Measurements from ENCODE around the gene CDH13. TPM values are rescaled to one million over a fixed set of nuclear protein-coding genes. Genes with fewer than 3 reads are reported as not detected.

Gene CDH13
- total RNA-seq, 2 experiments from 2014 or later, result not detected

- Mint-ChIP-seq H3K27me3 (peaks cover 18% of the 10 kb centered on the region), H3K4me1 (no peaks in the 10 kb centered on the region), H3K27ac (no peak overlapping the region), H3K4me3 (no peak overlapping the region), H3K36me3 (ENCODE audit: low read depth) (no peaks in the 10 kb centered on the region), H3K9me3 (ENCODE audit: low read depth) (no peaks in the 10 kb centered on the region)
- CTCF ChIA-PET, result interaction anchor here (1.2 kb wide), 1 partner anchor 10 kb away, joined by 5 read pairs; no protein-coding TSS in a partner anchor
- intact Hi-C loops (cut with DNase I, micrococcal nuclease), result no loop called here
- no peak for DNase-seq
- POLR2A ChIA-PET, result no interaction called here
- ATAC-seq, result no peak
These were observed 124.3 kb downstream of the CDH13 start for GRCh38 chr16:82751020-82751419.

- CTCF ChIA-PET, result interaction anchor here (0.9 kb wide), 1 partner anchor 18 kb away, joined by 4 read pairs; no protein-coding TSS in a partner anchor
- DNase-seq, result no peak
- no peaks in the 10 kb centered on the region for H3K36me3 Mint-ChIP-seq (ENCODE audit: low read depth)
- H3K4me1 Mint-ChIP-seq, result no peaks in the 10 kb centered on the region
- no peak for ATAC-seq
- intact Hi-C loops (cut with DNase I, micrococcal nuclease), result no loop called here
- H3K9me3 Mint-ChIP-seq (ENCODE audit: low read depth), result no peaks in the 10 kb centered on the region
- no peak overlapping the region for H3K4me3 Mint-ChIP-seq
- H3K27ac Mint-ChIP-seq, result no peak overlapping the region
- POLR2A ChIA-PET, result interaction anchor here (0.5 kb wide), 1 partner anchor 13 kb away, joined by 3 read pairs; no protein-coding TSS in a partner anchor
- H3K27me3 Mint-ChIP-seq, result peaks cover 18% of the 10 kb centered on the region
These were observed 125.4 kb downstream of the CDH13 start for GRCh38 chr16:82752172-82752571.

- ChIA-PET POLR2A (no interaction called here), CTCF (interaction anchor here (0.7 kb wide), 1 partner anchor 388 kb away, joined by 3 read pairs; no protein-coding TSS in a partner anchor)
- intact Hi-C loops (cut with DNase I, micrococcal nuclease), result no loop called here
- no peaks in the 10 kb centered on the region for H3K4me1 Mint-ChIP-seq
- no peak overlapping the region for H3K27ac Mint-ChIP-seq
- H3K36me3 Mint-ChIP-seq (ENCODE audit: low read depth), result no peaks in the 10 kb centered on the region
- no peak overlapping the region for H3K4me3 Mint-ChIP-seq
- DNase-seq (no peak), ATAC-seq (no peak)
- peaks cover 18% of the 10 kb centered on the region for H3K27me3 Mint-ChIP-seq
- H3K9me3 Mint-ChIP-seq (ENCODE audit: low read depth), result no peaks in the 10 kb centered on the region
These were observed 127.1 kb downstream of the CDH13 start for GRCh38 chr16:82753821-82754220.

- Mint-ChIP-seq H3K36me3 (ENCODE audit: low read depth) (no peaks in the 10 kb centered on the region), H3K4me1 (no peaks in the 10 kb centered on the region), H3K27ac (no peak overlapping the region), H3K27me3 (peaks cover 14% of the 10 kb centered on the region), H3K4me3 (no peak overlapping the region), H3K9me3 (ENCODE audit: low read depth) (no peaks in the 10 kb centered on the region)
- ATAC-seq, result no peak
- intact Hi-C loops (cut with DNase I, micrococcal nuclease), result no loop called here
- POLR2A ChIA-PET, result no interaction called here
- CTCF ChIA-PET, result interaction anchor here (0.7 to 1.2 kb wide), 2 partner anchors 25 to 387 kb away, joined by 3 to 4 read pairs; no protein-coding TSS in a partner anchor
- DNase-seq, result no peak
These were observed 128.1 kb downstream of the CDH13 start for GRCh38 chr16:82754716-82755513.

- Mint-ChIP-seq H3K36me3 (ENCODE audit: low read depth) (no peaks in the 10 kb centered on the region), H3K27ac (no peak overlapping the region), H3K9me3 (ENCODE audit: low read depth) (no peaks in the 10 kb centered on the region), H3K27me3 (peaks cover 16% of the 10 kb centered on the region), H3K4me1 (peaks cover 2% of the 10 kb centered on the region), H3K4me3 (no peak overlapping the region)
- ATAC-seq (no peak), DNase-seq (no peak)
- CTCF ChIA-PET, result interaction anchor here (0.7 to 1.2 kb wide), 2 partner anchors 26 to 469 kb away, joined by 3 to 4 read pairs; no protein-coding TSS in a partner anchor
- POLR2A ChIA-PET, result no interaction called here
- intact Hi-C loops (cut with DNase I, micrococcal nuclease), result no loop called here
These were observed 129.0 kb downstream of the CDH13 start for GRCh38 chr16:82755570-82756282.

GRCh38 chr16:82756283-82756599 lies 129.5 kb downstream of the CDH13 start:
- Mint-ChIP-seq H3K27me3 (peaks cover 12% of the 10 kb centered on the region), H3K36me3 (ENCODE audit: low read depth) (no peaks in the 10 kb centered on the region), H3K9me3 (ENCODE audit: low read depth) (no peaks in the 10 kb centered on the region), H3K4me3 (no peak overlapping the region), H3K4me1 (peaks cover 2% of the 10 kb centered on the region), H3K27ac (no peak overlapping the region)
- DNase-seq (no peak), ATAC-seq (no peak)
- intact Hi-C loops (cut with DNase I, micrococcal nuclease), result no loop called here
- ChIA-PET CTCF (interaction anchor here (0.7 to 1.2 kb wide), 2 partner anchors 26 to 468 kb away, joined by 3 to 4 read pairs; no protein-coding TSS in a partner anchor), POLR2A (no interaction called here)

GRCh38 chr16:82758406-82758805 lies 131.6 kb downstream of the CDH13 start:
- no peak overlapping the region for H3K4me3 Mint-ChIP-seq
- ChIA-PET CTCF (no interaction called here), POLR2A (no interaction called here)
- no peak for ATAC-seq
- H3K36me3 Mint-ChIP-seq (ENCODE audit: low read depth), result no peaks in the 10 kb centered on the region
- peaks cover 9% of the 10 kb centered on the region for H3K4me1 Mint-ChIP-seq
- peaks cover 6% of the 10 kb centered on the region for H3K27me3 Mint-ChIP-seq
- no peak for DNase-seq
- no peak overlapping the region for H3K27ac Mint-ChIP-seq
- intact Hi-C loops (cut with DNase I, micrococcal nuclease), result no loop called here
- no peaks in the 10 kb centered on the region for H3K9me3 Mint-ChIP-seq (ENCODE audit: low read depth)

GRCh38 chr16:82758904-82759303 lies 132.1 kb downstream of the CDH13 start:
- DNase-seq, result no peak
- POLR2A ChIA-PET, result interaction anchor here (0.6 kb wide), 1 partner anchor 126 kb away, joined by 3 read pairs; no protein-coding TSS in a partner anchor
- H3K27me3 Mint-ChIP-seq, result peaks cover 6% of the 10 kb centered on the region
- ATAC-seq, result no peak
- no peak overlapping the region for H3K27ac Mint-ChIP-seq
- no peak overlapping the region for H3K4me3 Mint-ChIP-seq
- intact Hi-C loops (cut with DNase I, micrococcal nuclease), result no loop called here
- peaks cover 9% of the 10 kb centered on the region for H3K4me1 Mint-ChIP-seq
- no peaks in the 10 kb centered on the region for H3K9me3 Mint-ChIP-seq (ENCODE audit: low read depth)
- CTCF ChIA-PET, result no interaction called here
- H3K36me3 Mint-ChIP-seq (ENCODE audit: low read depth), result no peaks in the 10 kb centered on the region

GRCh38 chr16:82761236-82761635 lies 134.5 kb downstream of the CDH13 start:
- peaks cover 9% of the 10 kb centered on the region for H3K27me3 Mint-ChIP-seq
- DNase-seq, result no peak
- H3K36me3 Mint-ChIP-seq (ENCODE audit: low read depth), result no peaks in the 10 kb centered on the region
- POLR2A ChIA-PET, result no interaction called here
- no peaks in the 10 kb centered on the region for H3K9me3 Mint-ChIP-seq (ENCODE audit: low read depth)
- CTCF ChIA-PET, result interaction anchor here (0.6 kb wide), 1 partner anchor 383 kb away, joined by 3 read pairs; no protein-coding TSS in a partner anchor
- no peak for ATAC-seq
- no peak overlapping the region for H3K4me3 Mint-ChIP-seq
- H3K4me1 Mint-ChIP-seq, result peaks cover 9% of the 10 kb centered on the region
- intact Hi-C loops (cut with DNase I, micrococcal nuclease), result no loop called here
- no peak overlapping the region for H3K27ac Mint-ChIP-seq

GRCh38 chr16:82761858-82762257 lies 135.1 kb downstream of the CDH13 start:
- ATAC-seq, result no peak
- H3K4me3 Mint-ChIP-seq, result no peak overlapping the region
- DNase-seq, result no peak
- intact Hi-C loops (cut with DNase I, micrococcal nuclease), result no loop called here
- POLR2A ChIA-PET, result no interaction called here
- CTCF ChIA-PET, result interaction anchor here (0.6 kb wide), 1 partner anchor 382 kb away, joined by 3 read pairs; no protein-coding TSS in a partner anchor
- peaks cover 12% of the 10 kb centered on the region for H3K27me3 Mint-ChIP-seq
- no peaks in the 10 kb centered on the region for H3K36me3 Mint-ChIP-seq (ENCODE audit: low read depth)
- peaks cover 9% of the 10 kb centered on the region for H3K4me1 Mint-ChIP-seq
- H3K27ac Mint-ChIP-seq, result no peak overlapping the region
- H3K9me3 Mint-ChIP-seq (ENCODE audit: low read depth), result no peaks in the 10 kb centered on the region

- Mint-ChIP-seq H3K4me3 (no peak overlapping the region), H3K36me3 (ENCODE audit: low read depth) (no peaks in the 10 kb centered on the region), H3K4me1 (peaks cover 9% of the 10 kb centered on the region), H3K9me3 (ENCODE audit: low read depth) (no peaks in the 10 kb centered on the region), H3K27me3 (peaks cover 18% of the 10 kb centered on the region), H3K27ac (no peak overlapping the region)
- DNase-seq (no peak), ATAC-seq (no peak)
- POLR2A ChIA-PET, result no interaction called here
- intact Hi-C loops (cut with DNase I, micrococcal nuclease), result no loop called here
- CTCF ChIA-PET, result no interaction called here
These were observed 136.6 kb downstream of the CDH13 start for GRCh38 chr16:82763371-82763770.

- ATAC-seq (no peak), DNase-seq (no peak)
- Mint-ChIP-seq H3K9me3 (ENCODE audit: low read depth) (no peaks in the 10 kb centered on the region), H3K36me3 (ENCODE audit: low read depth) (no peaks in the 10 kb centered on the region), H3K27me3 (peaks cover 16% of the 10 kb centered on the region), H3K4me3 (no peak overlapping the region), H3K27ac (no peak overlapping the region), H3K4me1 (no peaks in the 10 kb centered on the region)
- POLR2A ChIA-PET, result no interaction called here
- intact Hi-C loops (cut with DNase I, micrococcal nuclease), result no loop called here
- CTCF ChIA-PET, result no interaction called here
These were observed 140.4 kb downstream of the CDH13 start for GRCh38 chr16:82767198-82767597.
